Neuron (in vitro differentiated cells): ENCODE results near the gene FZD7.

Experiments
- H2AFZ ChIP-seq: one replicate; pipeline ENCODE4 v1.6.1; 2013; ENCODE audit warnings: low read depth, mild to moderate bottlenecking, inconsistent platforms, low read length, moderate library complexity
- H3K27me3 ChIP-seq: one replicate; pipeline ENCODE4 v1.6.1; 2013; ENCODE audit warnings: low read length; ENCODE audit not compliant: insufficient read depth
- H3K36me3 ChIP-seq: one replicate; pipeline ENCODE4 v1.6.1; 2013; ENCODE audit warnings: low read length; ENCODE audit not compliant: insufficient read depth
- H3K4me1 ChIP-seq: one replicate; pipeline ENCODE4 v1.6.1; 2013; ENCODE audit warnings: low read length; ENCODE audit not compliant: insufficient read depth
- H3K4me3 ChIP-seq: 2 replicates; pipeline ENCODE4 v1.5.1; 2013; ENCODE audit warnings: mild to moderate bottlenecking, low read length, moderate library complexity
- H3K9me3 ChIP-seq: one replicate; pipeline ENCODE4 v1.6.1; 2013; ENCODE audit warnings: low read length

FZD7 gene

GRCh38 chr2:202033317-202034248, at the start of gene FZD7:
Gene FZD7 (plus strand): TSS chr2:202033855. CDS start chr2:202034648, 793 bp downstream.
- Histone ChIP-seq H3K4me1 (peaks cover 33% of the 10 kb centered on the region), H3K9me3 (no peaks in the 10 kb centered on the region), H3K27me3 (no peaks in the 10 kb centered on the region)

GRCh38 chr2:201984333-201984732, 49.3 kb upstream of the FZD7 start:
- no peaks in the 10 kb centered on the region for H3K27me3 ChIP-seq
- H3K4me1 ChIP-seq: peaks cover 23% of the 10 kb centered on the region
- no peak overlapping the region for H2AFZ ChIP-seq
- H3K4me3 ChIP-seq: no peak overlapping the region
- H3K9me3 ChIP-seq: no peaks in the 10 kb centered on the region
- H3K36me3 ChIP-seq: no peaks in the 10 kb centered on the region

More at GRCh38 chr2:202033317-202034248, at the start of gene FZD7:
- Histone ChIP-seq H2AFZ (peak within 1 kb of the TSS; percentile 31), H3K36me3 (peaks cover 16% of the 10 kb centered on the region), H3K4me3 (peak within 1 kb of the TSS; percentile 91)

DNA sequence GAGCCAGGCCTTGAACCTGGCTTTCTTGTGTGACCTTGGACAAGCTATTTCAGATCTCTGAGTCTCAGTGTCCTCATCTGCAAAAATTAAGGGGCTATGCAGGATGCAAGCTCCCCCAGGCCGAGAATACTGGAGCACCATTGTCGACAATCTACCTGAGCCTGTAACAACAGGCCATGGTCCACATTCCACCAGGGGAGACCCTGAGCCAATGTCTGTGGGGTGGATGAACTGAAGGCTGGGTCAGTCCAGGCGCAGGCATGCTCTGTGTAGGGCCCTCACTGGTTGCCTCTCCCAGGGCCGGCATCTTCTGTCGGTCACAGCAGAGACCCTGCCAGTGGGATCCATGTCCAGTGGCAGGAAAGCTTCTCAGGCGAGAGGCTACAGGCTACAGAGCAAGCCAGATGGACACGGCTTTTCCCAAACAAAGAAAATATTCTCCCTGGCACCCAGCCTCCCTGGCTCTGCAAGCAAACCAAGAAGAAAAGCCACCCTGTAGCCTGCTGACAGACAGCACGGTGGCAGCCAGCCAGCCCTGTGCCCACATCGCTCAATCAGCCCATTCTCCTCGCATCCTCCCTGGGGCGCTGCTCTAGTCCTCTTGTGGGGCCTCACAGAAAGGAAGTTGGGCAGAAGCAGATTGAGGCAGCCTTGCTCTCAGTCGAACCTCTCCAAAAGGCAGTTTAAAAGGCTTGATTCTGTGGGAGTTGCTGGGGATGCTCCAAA, 48.7 kb upstream of the FZD7 start:
- Histone ChIP-seq H3K4me3 (no peak overlapping the region), H2AFZ (no peak overlapping the region), H3K4me1 (peaks cover 23% of the 10 kb centered on the region), H3K9me3 (no peaks in the 10 kb centered on the region), H3K36me3 (no peaks in the 10 kb centered on the region), H3K27me3 (no peaks in the 10 kb centered on the region)

DNA sequence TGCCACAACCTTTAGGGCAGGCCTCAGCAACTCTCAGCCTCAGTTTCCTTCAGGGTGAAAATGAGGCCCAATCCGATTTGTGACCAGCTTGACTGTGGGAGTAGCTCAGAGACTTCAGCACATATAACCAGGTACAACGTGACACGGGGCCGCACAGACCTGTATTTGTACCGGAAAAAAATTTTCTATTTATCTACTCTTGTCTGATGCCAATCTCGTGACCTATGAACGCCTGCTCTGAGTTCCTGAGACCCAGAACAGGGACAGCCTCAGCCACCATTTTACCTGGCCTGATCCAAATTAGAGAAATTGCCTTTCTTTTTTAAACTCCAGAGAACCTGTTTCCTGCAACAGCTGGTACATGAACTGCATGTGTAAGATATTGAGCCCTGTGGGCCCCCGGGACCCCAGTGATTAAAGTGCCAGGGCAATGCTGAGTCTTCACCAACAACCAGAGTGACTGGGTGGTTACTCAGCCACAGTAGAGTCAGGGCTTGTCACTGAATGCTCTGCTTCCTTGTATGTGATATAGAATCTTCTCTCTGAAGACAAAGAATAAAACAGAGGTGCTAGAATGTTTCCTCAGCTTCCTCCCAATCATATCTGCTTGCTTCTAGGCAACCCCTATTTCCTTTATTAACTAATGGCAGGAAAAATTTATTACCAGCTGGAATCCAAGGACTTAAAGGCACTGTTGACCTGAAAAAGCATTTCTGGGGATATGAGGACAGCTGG, 47.8 kb upstream of the FZD7 start:
- Histone ChIP-seq H3K4me3 (no peak overlapping the region), H2AFZ (no peak overlapping the region), H3K9me3 (no peaks in the 10 kb centered on the region), H3K36me3 (no peaks in the 10 kb centered on the region), H3K27me3 (no peaks in the 10 kb centered on the region), H3K4me1 (peaks cover 23% of the 10 kb centered on the region)

- Histone ChIP-seq H3K36me3 (no peaks in the 10 kb centered on the region), H3K9me3 (no peaks in the 10 kb centered on the region), H3K27me3 (no peaks in the 10 kb centered on the region), H3K4me1 (peaks cover 23% of the 10 kb centered on the region), H2AFZ (no peak overlapping the region), H3K4me3 (no peak overlapping the region)
Measured at GRCh38 chr2:201986463-201986735, 47.3 kb upstream of the FZD7 start.

DNA sequence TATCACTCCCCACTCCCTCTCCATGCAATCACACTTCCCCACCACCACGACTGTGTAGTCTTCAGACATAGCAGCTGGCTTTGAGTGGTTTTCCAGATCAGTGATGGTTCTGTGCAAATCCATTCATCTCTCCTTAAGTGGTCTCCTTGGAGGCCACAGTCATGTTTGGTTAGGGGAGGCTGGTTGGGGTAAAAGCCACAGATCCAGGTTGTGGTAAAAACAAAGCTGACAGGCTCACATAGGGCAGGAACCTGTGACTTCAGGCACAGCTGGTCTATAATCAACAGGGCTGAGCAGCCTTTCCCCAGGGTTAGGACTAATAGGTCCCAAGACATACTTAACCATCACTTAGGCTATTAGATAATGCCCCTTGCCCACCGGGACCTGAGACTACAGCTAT, 46.2 kb upstream of the FZD7 start:
- H3K36me3 ChIP-seq: no peaks in the 10 kb centered on the region
- H3K4me1 ChIP-seq: peaks cover 23% of the 10 kb centered on the region
- H3K9me3 ChIP-seq: no peaks in the 10 kb centered on the region
- no peak overlapping the region for H2AFZ ChIP-seq
- H3K4me3 ChIP-seq: no peak overlapping the region
- H3K27me3 ChIP-seq: no peaks in the 10 kb centered on the region

DNA sequence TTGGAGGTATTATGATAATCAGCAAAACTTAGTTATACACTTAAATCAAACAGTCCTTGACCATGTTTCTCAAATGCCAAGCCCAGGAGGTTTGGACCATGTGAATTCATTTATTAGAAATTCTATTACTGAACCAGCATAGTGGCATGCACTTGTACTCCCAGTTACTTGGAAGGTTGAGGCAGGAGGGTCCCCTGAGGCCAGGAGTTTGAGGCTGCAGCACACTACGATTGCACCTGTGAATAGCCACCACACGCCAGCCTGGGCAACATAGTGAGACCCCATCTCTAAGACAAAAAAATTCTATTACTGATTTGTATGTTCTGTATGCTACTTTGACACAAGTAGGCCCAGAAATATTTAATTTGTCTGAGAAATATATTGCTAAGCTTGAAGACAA, 43.6 kb upstream of the FZD7 start:
- H3K9me3 ChIP-seq: no peaks in the 10 kb centered on the region
- H3K36me3 ChIP-seq: no peaks in the 10 kb centered on the region
- peaks cover 2% of the 10 kb centered on the region for H3K4me1 ChIP-seq
- H3K27me3 ChIP-seq: no peaks in the 10 kb centered on the region
- no peak overlapping the region for H3K4me3 ChIP-seq
- H2AFZ ChIP-seq: no peak overlapping the region

DNA sequence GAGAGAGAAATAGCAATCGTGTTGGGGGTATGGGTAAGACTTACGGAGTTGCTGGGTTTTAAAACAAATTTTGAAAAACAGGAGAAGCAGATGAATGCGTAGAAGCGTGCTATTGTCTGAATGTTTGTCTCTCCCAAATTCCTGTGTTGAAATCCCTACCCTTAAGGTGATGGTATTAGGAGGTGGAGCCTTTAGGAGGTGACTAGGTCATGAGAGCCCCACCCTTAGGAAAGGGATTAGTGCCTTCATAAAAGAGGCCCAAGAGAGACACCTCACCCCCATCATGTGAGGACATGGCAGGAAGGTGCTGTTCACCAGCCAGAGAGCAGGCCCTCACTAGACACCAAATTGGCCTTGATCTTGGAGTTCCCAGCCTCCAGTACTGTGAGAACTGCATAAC, 40.7 kb upstream of the FZD7 start:
- peaks cover 16% of the 10 kb centered on the region for H3K4me1 ChIP-seq
- no peak overlapping the region for H2AFZ ChIP-seq
- no peaks in the 10 kb centered on the region for H3K36me3 ChIP-seq
- no peaks in the 10 kb centered on the region for H3K27me3 ChIP-seq
- H3K4me3 ChIP-seq: no peak overlapping the region
- no peaks in the 10 kb centered on the region for H3K9me3 ChIP-seq

- H3K4me1 ChIP-seq: peaks cover 16% of the 10 kb centered on the region
- no peaks in the 10 kb centered on the region for H3K9me3 ChIP-seq
- H3K27me3 ChIP-seq: no peaks in the 10 kb centered on the region
- H3K4me3 ChIP-seq: no peak overlapping the region
- H3K36me3 ChIP-seq: no peaks in the 10 kb centered on the region
- no peak overlapping the region for H2AFZ ChIP-seq
Measured at GRCh38 chr2:201994973-201995638, 38.5 kb upstream of the FZD7 start.

- H3K27me3 ChIP-seq: no peaks in the 10 kb centered on the region
- no peak overlapping the region for H3K4me3 ChIP-seq
- H3K4me1 ChIP-seq: peaks cover 16% of the 10 kb centered on the region
- H2AFZ ChIP-seq: no peak overlapping the region
- H3K9me3 ChIP-seq: no peaks in the 10 kb centered on the region
- no peaks in the 10 kb centered on the region for H3K36me3 ChIP-seq
Measured at GRCh38 chr2:201996006-201996405, 37.6 kb upstream of the FZD7 start.

GRCh38 chr2:201996679-201997314, 36.9 kb upstream of the FZD7 start:
- H3K4me3 ChIP-seq: no peak overlapping the region
- H3K4me1 ChIP-seq: peaks cover 16% of the 10 kb centered on the region
- no peaks in the 10 kb centered on the region for H3K36me3 ChIP-seq
- H2AFZ ChIP-seq: no peak overlapping the region
- no peaks in the 10 kb centered on the region for H3K9me3 ChIP-seq
- H3K27me3 ChIP-seq: no peaks in the 10 kb centered on the region

- H3K4me1 ChIP-seq: peaks cover 16% of the 10 kb centered on the region
- H3K36me3 ChIP-seq: no peaks in the 10 kb centered on the region
- no peak overlapping the region for H3K4me3 ChIP-seq
- H3K27me3 ChIP-seq: no peaks in the 10 kb centered on the region
- no peak overlapping the region for H2AFZ ChIP-seq
- H3K9me3 ChIP-seq: no peaks in the 10 kb centered on the region
Measured at GRCh38 chr2:201999279-201999678, 34.4 kb upstream of the FZD7 start.
